ENCODE measurements around the gene BGLAP. TPM values are rescaled to one million over a fixed set of nuclear protein-coding genes. Genes with fewer than 3 reads are reported as not detected.

The BGLAP gene
- total RNA-seq, 4 donors from 2014 or later = 1.1 to 2.1 TPM; not detected in 2

DNA sequence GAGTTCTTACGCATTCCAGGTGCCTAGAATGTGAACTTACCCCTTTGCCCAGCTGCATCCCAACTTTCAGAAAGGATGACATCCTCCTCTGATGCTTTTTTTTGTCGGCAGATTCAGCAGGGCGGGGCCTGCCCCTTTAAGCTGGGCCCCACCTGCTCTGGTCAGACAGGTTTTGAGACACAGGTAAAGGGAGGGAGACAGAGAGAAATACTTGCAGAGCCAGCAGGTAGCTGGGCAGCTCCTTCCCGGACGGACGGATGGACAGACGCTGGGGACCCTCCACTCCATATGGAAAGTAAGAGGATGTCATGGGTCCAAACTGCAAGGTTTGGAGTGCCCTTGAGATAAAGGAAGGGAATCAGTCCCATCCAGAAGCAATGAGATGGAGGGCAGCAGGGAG lies 42.1 kb downstream of the BGLAP start, which contains the start of gene TMEM79:
Gene TMEM79, plus strand, starts transcription at position 214 of the 400 bp plus-strand sequence. CDS start 902 bp downstream, outside the sequence.
- peaks cover 0 to 7% (median 0%) of the 10 kb centered on the region in 3 donors for H3K36me3 ChIP-seq
- H3K4me3 ChIP-seq = peak within 1 kb of the TSS; percentile 68 to 92 (median 80)
- no peaks in the 10 kb centered on the region for H3K27me3 ChIP-seq
- peak within 1 kb of the TSS; percentile 91 to 93 (median 93) for H3K27ac ChIP-seq
- no peak for TF ChIP-seq POLR2A (IDR thresholded peaks at IDR 0.05)
- TF ChIP-seq, protein P1, sequence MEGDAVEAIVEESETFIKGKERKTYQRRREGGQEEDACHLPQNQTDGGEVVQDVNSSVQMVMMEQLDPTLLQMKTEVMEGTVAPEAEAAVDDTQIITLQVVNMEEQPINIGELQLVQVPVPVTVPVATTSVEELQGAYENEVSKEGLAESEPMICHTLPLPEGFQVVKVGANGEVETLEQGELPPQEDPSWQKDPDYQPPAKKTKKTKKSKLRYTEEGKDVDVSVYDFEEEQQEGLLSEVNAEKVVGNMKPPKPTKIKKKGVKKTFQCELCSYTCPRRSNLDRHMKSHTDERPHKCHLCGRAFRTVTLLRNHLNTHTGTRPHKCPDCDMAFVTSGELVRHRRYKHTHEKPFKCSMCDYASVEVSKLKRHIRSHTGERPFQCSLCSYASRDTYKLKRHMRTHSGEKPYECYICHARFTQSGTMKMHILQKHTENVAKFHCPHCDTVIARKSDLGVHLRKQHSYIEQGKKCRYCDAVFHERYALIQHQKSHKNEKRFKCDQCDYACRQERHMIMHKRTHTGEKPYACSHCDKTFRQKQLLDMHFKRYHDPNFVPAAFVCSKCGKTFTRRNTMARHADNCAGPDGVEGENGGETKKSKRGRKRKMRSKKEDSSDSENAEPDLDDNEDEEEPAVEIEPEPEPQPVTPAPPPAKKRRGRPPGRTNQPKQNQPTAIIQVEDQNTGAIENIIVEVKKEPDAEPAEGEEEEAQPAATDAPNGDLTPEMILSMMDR (IDR thresholded peaks at IDR 0.05) = no peak
- H3K4me1 ChIP-seq = peaks cover 0 to 33% (median 4%) of the 10 kb centered on the region in 4 donors
- no peak for DNase-seq
- H3K9me3 ChIP-seq = no peaks in the 10 kb centered on the region

DNA sequence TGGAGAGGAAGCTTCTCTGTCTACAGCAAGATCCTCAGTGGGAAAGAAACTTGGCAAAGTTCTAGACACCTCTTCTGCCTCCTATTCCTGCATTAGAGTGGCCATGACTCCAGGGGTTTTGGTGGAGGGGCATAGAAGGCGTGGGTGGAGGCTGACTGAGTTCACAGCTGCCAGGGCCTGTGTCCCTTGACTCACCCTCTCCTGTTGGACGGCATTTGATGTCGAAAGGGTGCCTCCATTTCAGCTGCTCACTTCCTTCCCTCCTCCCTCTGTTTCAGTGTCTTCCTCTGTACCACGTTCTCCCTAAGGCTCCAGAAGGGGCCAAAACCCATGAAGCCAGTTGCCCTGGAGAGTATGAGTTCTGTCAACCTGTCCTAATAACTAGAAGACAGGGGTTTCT lies 42.8 kb downstream of the BGLAP start:
- Histone ChIP-seq H3K27me3 (no peaks in the 10 kb centered on the region), H3K36me3 (peaks cover 0 to 7% (median 0%) of the 10 kb centered on the region in 3 donors), H3K9me3 (no peaks in the 10 kb centered on the region), H3K27ac (no peak overlapping the region), H3K4me3 (no peak overlapping the region), H3K4me1 (peaks cover 0 to 33% (median 4%) of the 10 kb centered on the region in 4 donors)
- no peak for DNase-seq
- TF ChIP-seq POLR2A (IDR thresholded peaks at IDR 0.05) = no peak
- TF ChIP-seq, protein P1 (IDR thresholded peaks at IDR 0.05) = no peak

DNA sequence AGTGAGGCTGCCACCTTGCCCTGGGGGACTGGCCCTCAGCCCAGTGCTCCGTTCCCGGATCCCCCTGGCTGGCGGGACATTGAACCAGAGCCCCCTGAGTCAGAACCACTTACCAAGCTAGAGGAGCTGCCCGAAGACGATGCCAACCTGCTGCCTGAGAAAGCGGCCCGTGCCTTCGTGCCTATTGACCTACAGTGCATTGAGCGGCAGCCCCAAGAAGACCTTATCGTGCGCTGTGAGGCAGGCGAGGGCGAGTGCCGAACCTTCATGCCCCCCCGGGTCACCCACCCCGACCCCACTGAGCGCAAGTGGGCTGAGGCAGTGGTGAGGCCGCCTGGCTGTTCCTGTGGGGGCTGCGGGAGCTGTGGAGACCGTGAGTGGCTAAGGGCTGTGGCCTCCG lies 43.5 kb downstream of the BGLAP start:
- H3K27ac ChIP-seq = no peak overlapping the region
- peaks cover 0 to 7% (median 0%) of the 10 kb centered on the region in 3 donors for H3K36me3 ChIP-seq
- peaks cover 0 to 27% (median 4%) of the 10 kb centered on the region in 4 donors for H3K4me1 ChIP-seq
- H3K4me3 ChIP-seq = no peak overlapping the region
- TF ChIP-seq, protein P1 (IDR thresholded peaks at IDR 0.05) = no peak
- no peaks in the 10 kb centered on the region for H3K27me3 ChIP-seq
- DNase-seq = no peak
- no peaks in the 10 kb centered on the region for H3K9me3 ChIP-seq

DNA sequence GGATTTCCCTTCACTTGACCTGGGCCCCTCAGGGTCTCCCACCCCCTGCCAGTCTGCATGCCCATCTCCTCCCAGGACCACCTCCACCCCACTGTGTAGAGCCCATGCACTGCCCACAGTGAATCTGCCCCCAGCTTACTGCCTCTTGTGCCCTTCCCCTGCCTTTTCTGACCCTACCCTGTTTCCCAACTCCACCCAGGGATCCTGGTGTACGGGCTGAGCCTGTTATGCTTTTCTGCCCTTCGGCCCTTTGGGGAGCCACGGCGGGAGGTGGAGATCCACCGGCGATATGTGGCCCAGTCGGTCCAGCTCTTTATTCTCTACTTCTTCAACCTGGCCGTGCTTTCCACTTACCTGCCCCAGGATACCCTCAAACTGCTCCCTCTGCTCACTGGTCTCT lies 44.1 kb downstream of the BGLAP start:
- TF ChIP-seq, protein P1 (IDR thresholded peaks at IDR 0.05) = no peak
- TF ChIP-seq POLR2A (IDR thresholded peaks at IDR 0.05) = no peak
- Histone ChIP-seq H3K4me3 (no peak overlapping the region), H3K27me3 (no peaks in the 10 kb centered on the region), H3K27ac (no peak overlapping the region), H3K9me3 (no peaks in the 10 kb centered on the region), H3K36me3 (peaks cover 0 to 7% (median 0%) of the 10 kb centered on the region in 3 donors), H3K4me1 (peaks cover 0 to 23% (median 4%) of the 10 kb centered on the region in 4 donors)
- no peak for DNase-seq

DNA sequence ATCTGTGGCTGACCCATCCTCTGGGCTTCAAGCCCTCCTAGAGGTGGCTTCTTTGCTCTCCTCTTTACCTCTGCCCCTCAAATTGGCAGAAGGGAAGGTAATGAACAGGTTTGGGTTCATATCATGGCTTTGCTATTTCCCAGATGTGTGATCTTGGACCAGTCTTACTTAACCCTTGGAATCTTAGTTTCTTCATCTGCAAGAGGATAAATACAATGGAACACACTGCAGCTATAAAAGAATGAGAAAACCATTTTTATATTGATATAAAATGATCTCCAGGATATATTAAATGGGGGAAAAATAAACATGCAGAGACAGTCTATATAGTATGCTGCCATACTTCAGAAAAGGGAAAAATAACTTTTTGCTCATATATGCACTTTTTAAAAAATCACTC lies 47.9 kb downstream of the BGLAP start:
- Histone ChIP-seq H3K27me3 (no peaks in the 10 kb centered on the region), H3K36me3 (peaks cover 0 to 7% (median 0%) of the 10 kb centered on the region in 3 donors)

More for the DNA sequence above, 47.9 kb downstream of the BGLAP start:
- TF ChIP-seq, protein P1 (IDR thresholded peaks at IDR 0.05) = no peak
- no peak for TF ChIP-seq POLR2A (IDR thresholded peaks at IDR 0.05)
- Histone ChIP-seq H3K4me3 (no peak overlapping the region), H3K27ac (no peak overlapping the region), H3K4me1 (peaks cover 0 to 20% (median 0%) of the 10 kb centered on the region in 4 donors), H3K9me3 (no peaks in the 10 kb centered on the region)
- no peak for DNase-seq

All from Peyer's patch (tissue), 4 donors.